ENCODE data around the gene CCL24.
"Not testable (repeated sequence)": the region's sequence is repeated elsewhere in the genome, so short reads cannot be mapped to it uniquely, and the experiment has no call there.

The CCL24 gene

GRCh38 chr7:75813781-75814236 lies at the start of gene CCL24:
Gene CCL24 (minus strand): TSS chr7:75813806. CDS start chr7:75813715, 91 bp downstream.
- DNase-seq = peak; percentile 62

DNA sequence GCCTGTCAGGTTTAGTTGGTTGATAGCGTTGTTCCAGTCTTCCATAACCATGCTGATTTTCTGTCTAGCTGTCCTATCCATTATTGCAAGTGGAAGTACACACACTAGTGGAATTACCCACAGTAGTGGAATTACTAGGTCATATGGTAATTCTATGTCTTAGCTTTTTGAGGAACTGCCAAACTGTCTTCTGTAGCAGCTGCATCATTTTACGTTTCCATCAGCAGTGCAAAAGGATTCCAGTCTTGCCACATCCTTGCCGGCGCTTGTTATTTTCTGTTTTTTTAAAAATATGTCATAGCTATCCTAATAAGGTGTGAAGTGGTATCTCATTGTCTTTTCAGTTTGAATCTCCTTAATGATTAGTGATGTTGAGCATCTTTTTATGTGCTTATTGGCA lies 48.0 kb upstream of the CCL24 start:
- DNase-seq = peak; percentile 97

DNA sequence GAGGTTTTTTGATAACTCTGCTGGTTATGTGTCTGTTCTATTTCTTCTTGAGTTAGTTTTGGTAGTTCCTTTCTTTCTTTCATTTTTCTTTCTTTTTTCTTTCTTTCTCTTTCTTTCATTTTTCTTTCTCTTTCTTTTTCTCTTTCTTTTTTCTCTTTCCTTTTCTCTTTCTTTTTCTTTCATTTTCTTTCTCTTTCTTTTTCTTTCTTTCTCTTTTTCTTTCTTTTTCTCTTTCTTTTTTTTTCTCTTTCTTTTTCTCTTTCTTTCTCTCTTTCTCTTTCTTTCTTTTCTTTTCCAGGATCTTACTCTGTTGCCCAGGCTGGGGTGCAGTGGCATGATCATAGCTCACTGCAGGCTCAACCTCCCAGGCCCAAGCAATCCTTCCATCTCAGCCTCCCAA lies 44.8 kb upstream of the CCL24 start:
- DNase-seq = peak; percentile 60

DNA sequence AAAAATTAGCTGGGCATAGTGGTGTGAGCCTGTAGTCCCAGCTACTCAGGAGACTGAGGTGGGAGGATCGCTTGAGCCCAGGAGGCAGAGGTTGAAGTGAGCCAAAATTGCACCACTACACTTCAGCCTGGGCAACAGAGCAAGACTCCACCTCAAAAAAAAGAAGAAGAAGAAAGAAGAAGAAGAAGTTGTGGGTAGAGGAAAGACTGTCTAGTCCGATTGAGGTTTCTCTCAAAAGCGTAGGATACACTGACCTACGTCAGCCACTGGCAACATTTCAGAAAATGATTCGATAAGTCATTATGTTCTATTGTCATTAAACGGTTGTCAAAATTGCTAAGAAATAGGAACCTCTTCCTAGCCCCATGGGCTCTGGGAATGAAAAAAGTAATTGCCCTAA lies 42.9 kb upstream of the CCL24 start:
- DNase-seq = peak; percentile 97

DNA sequence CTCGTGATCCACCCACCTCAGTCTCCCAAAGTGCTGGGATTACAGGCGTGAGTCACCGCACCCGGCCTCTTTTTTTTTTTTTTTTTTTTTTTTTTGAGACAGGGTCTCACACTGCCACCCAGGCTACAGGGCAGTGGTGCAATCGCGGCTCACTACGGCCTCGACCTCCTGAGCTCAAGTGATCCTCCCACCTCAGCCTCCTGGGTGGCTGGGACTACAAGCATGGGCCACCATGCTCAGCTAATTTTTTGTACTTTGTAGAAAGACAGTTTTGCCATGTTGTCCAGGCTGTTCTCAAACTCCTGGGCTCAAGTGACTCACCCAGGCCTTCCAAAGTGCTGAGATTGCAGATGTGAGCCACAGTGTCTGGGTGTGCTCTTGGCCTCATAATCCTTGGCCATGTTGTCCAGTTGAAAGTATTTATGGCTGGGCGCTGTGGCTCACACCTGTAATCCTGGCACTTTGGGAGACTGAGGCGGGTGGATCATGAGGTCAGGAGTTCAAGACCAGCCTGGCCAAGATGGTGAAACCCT lies 41.3 kb upstream of the CCL24 start:
- peak; percentile 43 for DNase-seq

- DNase-seq = peak; percentile 82
Observed at GRCh38 chr7:75854233-75854632, 40.6 kb upstream of the CCL24 start.

DNA sequence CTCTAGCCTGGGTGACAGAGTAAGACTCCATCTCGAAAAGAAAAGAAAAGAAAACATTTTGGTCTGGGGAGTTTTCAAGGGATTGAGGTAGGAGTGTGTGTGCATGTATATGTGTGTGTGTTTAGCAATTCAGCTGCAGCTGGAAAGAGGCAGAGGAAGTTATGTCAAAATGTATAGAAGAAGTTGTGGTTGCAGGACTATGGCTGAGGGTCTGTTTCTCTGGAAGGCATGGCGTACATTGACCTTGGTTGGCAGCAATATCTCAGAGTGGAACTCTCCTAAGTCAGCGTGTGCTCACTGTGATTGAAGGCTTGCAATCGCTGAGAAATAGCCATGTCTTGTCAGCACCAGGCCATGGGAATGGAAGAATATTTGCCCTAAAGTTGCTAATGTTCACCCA lies 36.6 kb upstream of the CCL24 start:
- DNase-seq = peak; percentile 83

DNA sequence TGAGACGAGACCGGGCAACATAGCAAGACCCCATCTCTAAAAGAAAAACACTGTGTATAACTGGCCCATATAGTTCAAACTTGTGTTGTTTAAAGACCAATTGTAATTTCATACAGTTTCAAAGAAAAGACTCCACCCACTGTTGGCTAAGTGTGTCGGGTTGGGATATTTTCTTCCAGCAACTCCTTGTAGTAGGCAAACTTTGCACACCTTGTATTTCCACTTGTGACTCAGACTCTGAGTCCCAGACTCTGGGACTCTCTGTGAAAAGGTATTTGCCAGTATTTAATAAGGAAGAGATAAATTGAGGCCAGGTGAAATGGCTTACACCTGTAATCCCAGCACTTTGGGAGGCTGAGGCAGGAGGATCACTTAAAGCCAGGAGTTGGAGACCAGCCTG lies 36.0 kb upstream of the CCL24 start:
- DNase-seq = no peak

GRCh38 chr7:75847707-75848106 lies 34.1 kb upstream of the CCL24 start:
- DNase-seq = peak; percentile 78

DNA sequence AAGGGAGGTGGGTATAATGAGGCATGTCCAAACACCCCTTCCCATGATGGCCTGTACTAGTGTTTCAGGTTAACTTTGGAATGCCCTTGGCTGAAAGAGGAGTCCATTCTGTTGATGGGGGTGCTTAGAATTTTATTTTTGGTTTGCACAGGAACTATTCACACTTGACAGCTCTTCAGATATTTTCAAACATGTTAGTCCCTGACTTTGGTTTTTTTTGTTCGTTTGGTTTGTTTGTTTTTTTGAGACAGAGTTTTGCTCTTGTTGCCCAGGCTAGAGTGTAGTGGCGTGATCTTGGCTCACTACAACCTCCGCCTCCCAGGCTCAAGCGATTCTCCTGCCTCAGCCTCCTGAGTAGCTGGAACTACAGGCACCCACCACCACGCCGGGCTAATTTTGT lies 31.5 kb upstream of the CCL24 start:
- DNase-seq = not testable (repeated sequence)

- no peak for DNase-seq
Observed at GRCh38 chr7:75844158-75844557, 30.6 kb upstream of the CCL24 start.

DNA sequence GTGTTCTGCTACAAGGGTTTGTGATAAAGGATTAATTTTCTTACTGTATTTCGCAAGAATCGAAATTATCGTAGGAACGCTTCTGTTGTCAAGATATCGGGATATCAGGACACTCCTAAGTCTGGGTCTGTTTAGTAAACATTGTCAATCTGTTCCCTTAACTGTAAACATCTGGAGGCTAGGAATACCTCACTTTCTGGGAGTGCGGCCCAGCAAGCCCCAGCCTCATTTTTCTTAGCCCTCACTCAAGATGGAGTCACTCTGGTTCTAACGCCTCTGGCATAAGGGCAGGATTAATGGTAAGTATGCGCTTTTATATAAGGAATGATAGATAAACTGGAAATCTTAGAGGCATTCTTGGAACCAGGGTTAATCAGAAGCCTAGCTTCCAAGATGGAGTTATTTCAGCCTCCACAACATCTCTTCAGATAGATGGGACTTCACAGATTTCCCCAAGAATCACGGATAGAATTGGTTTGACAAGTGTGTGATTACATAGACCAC lies 30.1 kb upstream of the CCL24 start:
- no peak for DNase-seq

DNA sequence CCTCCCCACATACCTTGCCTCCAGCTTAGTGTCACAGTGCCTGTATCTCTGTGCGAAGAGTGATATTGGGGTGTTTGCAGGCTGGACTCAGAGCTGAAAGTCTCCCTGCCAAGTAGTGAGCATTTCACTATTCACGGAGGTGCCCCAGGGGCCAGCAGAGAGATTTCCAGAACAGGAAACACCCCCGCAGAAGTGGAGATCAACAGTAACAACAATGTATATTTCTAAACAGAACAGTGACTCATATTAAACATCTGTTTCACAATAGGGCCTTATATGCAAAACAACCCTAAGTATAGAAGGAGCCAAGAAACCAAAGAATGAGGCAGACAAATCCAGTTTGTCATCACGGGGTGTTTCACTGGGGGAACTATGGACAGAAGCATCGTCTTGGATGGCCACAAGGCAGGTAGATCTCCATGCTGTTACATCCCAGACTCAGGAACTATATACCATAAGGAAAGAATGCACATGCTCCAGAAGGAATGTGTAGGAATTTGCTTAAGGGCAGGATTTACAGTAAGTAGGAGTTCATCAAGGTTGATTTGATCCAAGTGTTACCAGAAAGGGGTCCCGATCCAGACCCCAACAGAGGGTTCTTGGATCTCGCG lies 29.3 kb upstream of the CCL24 start:
- peak; percentile 98 for DNase-seq

DNA sequence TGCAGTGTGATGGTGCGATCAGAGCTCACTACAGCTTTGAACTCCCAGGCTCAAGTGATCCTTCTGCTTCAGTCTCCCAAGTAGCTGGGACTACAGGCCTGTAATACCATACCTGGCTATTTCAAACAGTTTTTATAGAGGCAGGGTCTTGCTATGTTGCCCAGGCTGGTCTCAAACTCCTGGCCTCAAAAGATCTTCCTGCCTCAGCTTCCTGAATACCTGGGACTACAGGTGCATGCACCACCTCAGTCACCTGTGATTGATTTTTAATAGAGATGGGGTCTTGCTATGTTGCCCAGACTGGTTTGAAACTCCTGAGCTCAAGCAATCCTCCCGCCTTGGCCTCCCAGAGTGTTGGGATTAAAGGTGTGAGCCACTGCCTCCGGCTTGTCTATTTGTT lies 26.4 kb upstream of the CCL24 start:
- DNase-seq = no peak

GRCh38 chr7:75838281-75838930 lies 24.8 kb upstream of the CCL24 start:
- DNase-seq = not testable (repeated sequence)

DNA sequence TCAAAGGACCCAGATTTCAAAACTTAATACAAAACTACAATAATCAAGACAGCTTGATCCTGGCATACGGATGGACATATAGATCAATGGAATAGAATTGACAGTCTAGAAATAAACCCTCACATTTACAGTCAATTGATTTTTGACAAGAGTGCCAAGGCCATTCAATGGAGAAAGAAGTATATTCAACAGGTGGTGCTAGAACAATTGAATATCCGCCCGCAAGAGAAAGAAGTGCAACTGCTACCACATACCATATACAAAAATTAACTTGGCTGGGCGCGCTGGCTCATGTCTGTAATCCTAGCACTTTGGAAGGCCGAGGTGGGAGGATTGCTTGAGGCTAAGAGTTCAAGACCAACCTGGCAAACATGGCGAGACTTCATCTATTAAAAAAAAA lies 23.2 kb upstream of the CCL24 start:
- DNase-seq = no peak

- DNase-seq = no peak
Observed at GRCh38 chr7:75835688-75836285, 22.2 kb upstream of the CCL24 start.

GRCh38 chr7:75833662-75834061 lies 20.1 kb upstream of the CCL24 start:
- not testable (repeated sequence) for DNase-seq

GRCh38 chr7:75830978-75831377 lies 17.4 kb upstream of the CCL24 start:
- no peak for DNase-seq

DNA sequence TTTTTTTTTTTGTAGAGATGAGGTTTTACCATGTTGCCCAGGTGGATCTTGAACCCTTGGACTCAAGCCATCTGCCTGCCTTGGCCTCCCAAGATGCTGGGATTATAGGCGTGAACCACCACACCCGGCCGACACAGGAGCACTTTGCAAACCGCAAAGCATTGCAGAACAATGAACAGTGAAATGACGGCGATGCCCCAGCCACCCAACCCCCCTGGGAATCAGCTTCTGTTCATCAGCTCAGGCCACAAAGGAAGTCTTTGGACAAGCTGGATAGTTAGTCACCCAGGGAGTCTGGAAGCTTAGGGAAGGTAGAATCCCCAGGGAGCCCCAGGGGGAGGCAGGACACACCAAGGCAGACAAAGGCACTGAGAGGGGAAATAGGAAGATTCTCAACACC lies 16.1 kb upstream of the CCL24 start:
- DNase-seq = not testable (repeated sequence)

- DNase-seq = no peak
Observed at GRCh38 chr7:75823198-75823910, 9.7 kb upstream of the CCL24 start.

DNA sequence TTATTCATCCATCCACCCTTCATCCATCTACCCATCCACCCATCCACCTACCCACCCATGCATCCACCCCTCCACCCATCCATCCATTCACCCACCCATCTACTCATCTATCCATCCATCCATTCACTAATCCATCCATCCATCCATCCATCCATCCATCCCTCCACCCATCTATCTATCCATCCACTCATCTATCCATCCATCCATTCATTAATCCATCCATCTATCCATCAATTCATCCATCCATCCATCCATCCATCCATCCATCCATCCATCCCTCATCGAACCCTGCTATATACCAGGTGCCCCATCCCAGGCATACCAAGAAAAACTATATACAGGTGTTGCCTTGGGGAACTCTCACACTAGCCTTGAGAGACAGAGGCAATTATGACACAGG lies 7.1 kb upstream of the CCL24 start:
- DNase-seq = no peak

DNA sequence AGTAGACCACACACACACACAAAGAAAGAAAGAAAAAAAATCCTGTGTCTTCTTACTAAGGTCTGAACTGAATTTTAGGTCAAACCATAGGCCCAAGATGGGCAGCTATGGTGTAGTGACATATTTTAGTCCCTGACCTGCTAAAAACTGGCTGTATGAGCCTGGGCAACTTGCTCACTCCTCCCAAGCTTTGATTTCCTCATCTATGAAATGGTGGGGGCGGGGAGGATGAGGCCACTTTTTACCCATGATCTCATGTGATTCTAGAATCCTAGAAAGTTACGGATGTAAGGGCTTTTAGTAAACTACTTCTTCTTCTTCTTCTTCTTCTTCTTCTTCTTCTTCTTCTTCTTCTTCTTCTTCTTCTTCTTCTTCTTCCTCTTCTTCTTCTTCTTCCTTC lies 6.1 kb upstream of the CCL24 start:
- peak; percentile 94 for DNase-seq
